ENCODE measurements around the gene ABRACL. TPM values are rescaled to one million over a fixed set of nuclear protein-coding genes. Genes with fewer than 3 reads are reported as not detected.

The ABRACL gene
- total and polyA plus RNA-seq, 2 of the 8 experiments (the other 6 are each of a cell fraction or from before 2014, with no cell fraction given) = 103 to 167 TPM

DNA sequence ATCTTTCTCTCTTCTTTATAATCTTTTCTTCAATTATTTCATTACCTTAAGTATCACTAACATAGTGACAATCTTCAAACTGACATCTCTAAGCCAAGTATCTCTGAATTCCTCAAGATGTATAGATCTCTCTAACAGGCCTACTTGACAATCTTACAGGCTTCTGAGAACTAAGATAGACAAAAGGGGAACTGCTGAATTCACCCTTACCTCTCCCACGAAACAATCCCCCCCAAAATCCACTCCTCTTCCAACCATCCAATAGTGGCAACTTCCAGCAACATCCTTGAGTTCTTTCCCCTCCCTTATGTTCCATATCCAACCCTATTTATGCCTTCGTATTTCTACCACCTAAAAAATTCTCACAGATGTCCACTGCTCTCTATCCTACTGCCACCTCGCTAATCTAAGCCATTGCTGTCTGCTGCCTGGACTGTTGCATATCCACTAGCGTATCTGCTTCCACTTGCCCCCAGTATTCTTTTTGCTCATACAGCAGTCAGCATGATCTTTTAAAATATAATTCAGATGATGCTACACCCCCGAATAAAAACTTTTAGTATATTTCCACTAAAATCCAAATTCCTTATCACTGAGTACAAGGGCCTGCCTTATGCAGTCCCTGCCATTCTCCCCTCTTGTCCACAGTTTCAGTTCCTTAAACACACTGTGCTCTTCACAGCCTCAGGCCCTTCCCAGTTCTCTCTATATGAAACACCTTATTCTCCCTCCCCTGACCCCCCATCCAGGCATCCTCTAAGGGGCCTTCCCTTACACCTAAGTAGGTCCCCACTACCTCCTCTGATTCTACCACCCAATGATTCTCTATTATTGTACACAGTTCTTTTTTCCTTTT, 48.5 kb upstream of the ABRACL start:
- Histone ChIP-seq H3K9ac (replicated peaks in 1 of 4; ENCODE audit: extremely low read depth in 1 of 4, low read depth in 3 of 4, low read length in 3 of 4) (no peak overlapping the region; a peak in 1 of 7 replicates), H3K36me3 (ENCODE audit: control insufficient read depth in 2 of 4, insufficient read depth in 4 of 4, low read length in 3 of 4) (no peaks in the 10 kb centered on the region), H2BK120ac (replicated peaks; ENCODE audit: low read depth, low read length) (no peak overlapping the region), H2BK20ac (ENCODE audit: low read length) (no peak overlapping the region; the same call in 1 of the 2 replicates), H3K23me2 (ENCODE audit: low read depth, low read length) (no peaks in the 10 kb centered on the region), H3K27me3 (replicated peaks in 1 of 4; ENCODE audit: control insufficient read depth in 3 of 4, extremely low read depth in 1 of 4, insufficient read depth in 3 of 4, low read length in 3 of 4) (no peaks in the 10 kb centered on the region), H3K79me2 (ENCODE audit: control insufficient read depth in 1 of 2, insufficient read depth in 2 of 2, low read length in 2 of 2) (peaks cover 43 to 99% of the 10 kb centered on the region in 2 experiments), H3K4me3 (ENCODE audit: extremely low read depth in 1 of 4, insufficient read depth in 2 of 4, low read depth in 3 of 4, low read length in 4 of 4) (no peak overlapping the region), H4K5ac (ENCODE audit: insufficient read length, low read depth, low read length) (no peak overlapping the region), H3K56ac (replicated peaks; ENCODE audit: insufficient read length, low read depth, low read length) (no peak overlapping the region), H4K91ac (replicated peaks; ENCODE audit: insufficient read length, low read length) (no peak overlapping the region), H3K23ac (ENCODE audit: insufficient read length) (no peak overlapping the region), H2BK5ac (ENCODE audit: low read depth, low read length) (no peak overlapping the region), H3K4me1 (replicated peaks in 1 of 4; ENCODE audit: control insufficient read depth in 3 of 4, insufficient read depth in 4 of 4, low read length in 3 of 4) (peaks cover 2 to 18% (median 9%) of the 10 kb centered on the region in 4 experiments; a peak in 3 of 7 replicates), H3K79me1 (ENCODE audit: low read depth, low read length) (peaks cover 8% of the 10 kb centered on the region), H3K4ac (replicated peaks; ENCODE audit: insufficient read length, low read depth, low read length) (no peak overlapping the region), H3K4me2 (ENCODE audit: insufficient read depth in 1 of 2, low read depth in 2 of 2, low read length in 2 of 2) (no peak overlapping the region; a peak in 1 of 4 replicates), H3K14ac (ENCODE audit: insufficient read length) (no peak overlapping the region), H2AFZ (ENCODE audit: low read length) (no peak overlapping the region), H2BK15ac (ENCODE audit: low read length) (no peak overlapping the region), H4K8ac (ENCODE audit: extremely low read depth, insufficient read depth, low read length) (no peak overlapping the region), H2AK5ac (ENCODE audit: low read depth, low read length) (no peak overlapping the region), H2BK12ac (ENCODE audit: low read depth, low read length) (no peak overlapping the region), H3K27ac (ENCODE audit: low read depth, low read length) (no peak overlapping the region), H4K20me1 (replicated peaks in 1 of 2; ENCODE audit: control insufficient read depth in 1 of 2, insufficient read depth in 2 of 2, low read length in 2 of 2) (peaks cover 4 to 12% of the 10 kb centered on the region in 2 experiments), H3K18ac (ENCODE audit: extremely low read depth, low read length) (no peak overlapping the region), H3K9me3 (ENCODE audit: insufficient read depth in 2 of 2, low read depth in 1 of 2, low read length in 1 of 2) (no peaks in the 10 kb centered on the region)
- CTCF ChIA-PET (ENCODE audit: partially characterized antibody) = no interaction called here
- WGBS, 2 experiments (ENCODE audit: extremely low coverage in 1 of 2, insufficient coverage in 1 of 2, insufficient read length in 1 of 2, insufficient replicate concordance in 2 of 2, low coverage in 1 of 2, low lambda C conversion rate in 2 of 2, missing lambda C conversion rate in 1 of 2) = 81% methylated on average over 5 of the region's 5 CpGs; no CpG with 5 or more reads in 1 of the 2 experiments
- POLR2A ChIA-PET (ENCODE audit: partially characterized antibody) = interaction anchor here (2.3 kb wide), 1 partner anchor 50 kb away, joined by 8 read pairs; no protein-coding TSS in a partner anchor
- FAIRE-seq (no peak), DNase-seq (ENCODE audit: low read depth in 1 of 2, low spot score in 2 of 2) (no peak)
- TF ChIP-seq HDAC6 (IDR thresholded peaks at IDR 0.05; ENCODE audit: low read depth, low read length) (no peak), SAP30 (IDR thresholded peaks at IDR 0.05; ENCODE audit: insufficient read depth, insufficient replicate concordance, low read length) (no peak), SIX5 (IDR thresholded peaks at IDR 0.05; ENCODE audit: low read depth, low read length) (no peak), POLR2A (IDR thresholded peaks at IDR 0.05; ENCODE audit: control extremely low read depth in 1 of 2, low read depth in 2 of 2, low read length in 2 of 2) (no peak), YY1 (IDR thresholded peaks at IDR 0.05; ENCODE audit: low read depth, low read length) (no peak)
